HG03045 (cell line): ENCODE measurements around the gene SLC6A19.

Experiments used
- ATAC-seq: cut with Tn5 transposase; IDR thresholded peaks from one replicate; pipeline ENCODE4 v1.9.1; 2021; ENCODE audit warnings: mild to moderate bottlenecking, moderate library complexity; ENCODE audit not compliant: unreplicated experiment

Gene SLC6A19

DNA sequence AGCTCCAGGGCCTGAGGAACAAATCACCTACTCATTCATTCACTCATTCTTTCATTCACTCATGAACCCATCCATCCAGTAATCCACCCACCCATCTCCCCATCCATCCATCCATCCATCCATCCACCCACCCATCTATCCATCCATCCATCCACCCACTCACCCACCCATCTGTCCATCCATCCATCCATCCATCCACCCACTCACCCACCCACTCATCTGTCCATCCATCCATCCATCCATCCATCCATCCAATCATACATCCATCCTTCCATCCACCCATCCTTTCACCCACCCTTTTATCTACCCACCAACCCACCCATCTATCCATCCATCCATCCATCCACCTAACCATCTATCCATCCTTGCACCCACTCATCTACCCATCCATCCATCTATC lies 35.5 kb upstream of the SLC6A19 start:
- no peak for ATAC-seq

GRCh38 chr5:1166370-1166769 lies 35.0 kb upstream of the SLC6A19 start:
- no peak for ATAC-seq

DNA sequence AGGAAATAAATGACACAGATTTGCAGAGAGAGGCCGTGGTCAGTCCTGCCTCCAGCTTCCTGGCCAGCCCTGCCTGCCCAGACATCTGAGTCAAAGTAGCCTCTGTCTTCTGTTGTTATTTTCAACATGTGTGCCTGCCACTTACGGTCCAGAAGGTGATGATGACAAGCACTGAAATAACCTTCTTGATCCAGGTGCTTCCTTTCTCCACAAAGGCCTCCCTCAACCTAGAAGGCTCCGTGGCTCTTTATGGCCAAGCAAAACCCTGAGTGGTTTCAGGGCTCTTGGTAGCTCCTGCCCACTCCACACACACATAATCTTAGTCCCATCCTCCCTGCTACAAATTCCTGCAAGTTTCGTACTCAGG lies 34.1 kb upstream of the SLC6A19 start:
- ATAC-seq = no peak

DNA sequence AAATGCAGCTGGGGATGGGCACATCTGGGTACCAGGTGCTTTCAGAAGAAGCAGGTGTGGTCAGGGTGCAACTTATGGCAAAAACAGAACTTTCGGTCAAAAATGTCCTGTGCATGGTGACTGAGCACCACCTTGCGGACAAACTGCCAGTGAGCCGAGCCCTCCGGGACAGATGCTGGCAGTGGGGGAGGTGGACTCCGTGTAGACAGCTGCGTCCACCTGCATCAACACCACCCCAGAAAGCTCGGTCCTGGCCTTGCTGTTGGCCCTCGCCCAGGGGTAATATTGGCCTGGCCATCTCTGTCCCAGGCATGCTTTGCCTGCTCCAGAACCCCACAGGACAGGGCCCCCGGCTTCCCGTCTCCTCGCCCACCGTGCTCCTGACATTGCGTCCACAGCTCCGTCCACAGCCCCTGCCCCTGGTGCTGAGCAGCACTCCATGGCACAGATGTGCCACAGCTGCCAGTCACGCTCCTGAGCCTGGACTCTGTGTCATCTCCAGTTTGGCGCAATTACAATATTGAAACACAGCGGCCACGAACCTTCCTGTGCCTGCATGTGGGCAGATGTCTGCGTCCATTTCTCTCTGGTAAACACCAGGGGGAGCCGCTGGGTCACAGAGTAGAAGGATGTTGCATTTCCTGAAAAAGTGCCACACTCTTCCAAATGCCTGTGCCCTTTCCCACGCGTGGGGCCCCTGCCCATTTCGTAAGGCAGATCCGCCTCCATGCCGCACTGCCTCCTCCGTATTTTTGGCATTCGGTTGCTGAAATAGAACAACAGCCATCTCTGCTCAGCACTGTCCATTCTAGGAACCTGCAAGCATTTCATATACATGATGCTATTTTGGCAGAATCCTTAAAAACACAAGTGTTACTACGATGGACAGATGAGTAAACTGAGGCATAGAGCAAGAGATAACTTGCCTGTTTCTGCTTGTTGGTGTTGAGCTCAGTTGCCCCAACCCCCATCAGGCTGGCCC lies 33.4 kb upstream of the SLC6A19 start:
- ATAC-seq = peak; percentile 54

DNA sequence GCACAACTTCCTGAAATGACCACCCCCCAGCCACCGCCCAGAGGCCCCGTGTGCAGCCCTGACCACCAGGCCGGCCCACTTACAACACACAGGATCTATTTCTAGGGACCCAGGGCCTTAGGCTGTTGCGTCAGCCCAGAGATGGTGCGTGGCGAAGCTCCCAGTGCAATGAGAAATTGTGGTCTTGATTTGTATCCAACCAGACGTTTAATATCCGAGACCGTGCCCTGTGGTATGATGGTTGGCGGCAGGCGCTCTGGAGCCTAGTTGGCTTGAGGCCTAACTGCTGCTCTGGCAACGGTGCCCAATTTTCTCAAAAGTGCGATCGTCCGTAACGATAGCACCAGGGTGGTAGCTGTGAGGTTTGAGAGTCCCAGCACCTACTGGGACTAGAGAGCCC lies 32.6 kb upstream of the SLC6A19 start:
- ATAC-seq = no peak

GRCh38 chr5:1169211-1170115 lies 31.9 kb upstream of the SLC6A19 start:
- no peak for ATAC-seq

- no peak for ATAC-seq
Measured at GRCh38 chr5:1171340-1171941, 30.0 kb upstream of the SLC6A19 start.

DNA sequence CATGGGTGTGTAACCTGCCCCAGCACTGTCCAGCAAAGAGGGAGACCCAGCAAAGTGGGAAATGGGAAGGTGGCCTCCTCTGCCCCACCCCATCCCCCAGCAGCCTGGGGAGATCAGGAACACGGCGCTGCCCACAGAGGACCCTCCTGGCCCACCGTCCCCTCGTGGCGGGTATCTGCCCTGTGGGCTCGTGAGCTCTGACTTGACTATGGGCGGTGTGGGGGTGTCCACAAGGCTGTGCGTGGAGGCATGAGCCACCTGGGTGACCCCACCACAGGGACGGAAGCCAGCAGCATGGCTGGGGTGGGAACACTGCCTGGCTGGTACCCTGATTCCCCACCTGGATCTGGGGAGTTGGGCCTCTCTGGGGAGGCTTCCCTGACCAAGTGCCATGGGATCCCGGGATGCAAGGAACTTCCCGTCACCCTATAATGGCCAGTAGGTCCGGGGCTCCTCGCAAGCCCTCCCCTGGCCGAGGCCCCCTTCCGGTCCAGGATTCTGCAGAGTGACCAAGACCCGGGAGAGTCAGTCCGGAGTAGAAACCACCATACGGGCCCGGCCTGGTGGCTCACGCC lies 29.3 kb upstream of the SLC6A19 start:
- ATAC-seq = no peak

GRCh38 chr5:1172670-1173404 lies 28.6 kb upstream of the SLC6A19 start:
- ATAC-seq = no peak

DNA sequence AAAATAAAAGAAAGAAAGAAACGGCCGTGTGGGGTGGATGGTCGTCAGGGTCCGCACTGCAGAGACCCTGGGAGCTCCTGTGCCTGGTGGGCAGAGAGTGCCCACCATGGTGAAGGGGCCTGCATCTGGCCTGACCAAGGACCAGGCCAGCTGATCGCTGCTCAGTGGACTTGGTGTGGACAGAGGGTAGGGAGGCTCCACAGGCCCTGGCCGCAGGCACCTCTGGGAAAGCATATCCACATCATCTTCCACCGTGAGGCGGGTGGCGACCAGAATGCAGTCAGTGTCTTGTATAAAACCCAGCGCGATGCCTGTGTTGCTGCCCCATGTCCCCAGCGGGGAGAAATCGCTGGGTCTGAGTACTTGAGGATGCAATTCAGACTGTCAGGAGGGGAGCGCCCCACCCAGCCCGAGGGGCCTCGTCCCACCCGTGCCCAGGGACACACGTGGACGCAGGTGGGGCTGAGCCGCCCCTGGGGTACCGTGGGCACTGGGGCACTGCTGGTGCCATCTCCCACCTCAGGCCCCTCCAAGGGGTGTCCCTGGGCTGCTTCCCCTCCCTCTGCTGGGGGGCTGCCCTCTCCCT lies 27.8 kb upstream of the SLC6A19 start:
- ATAC-seq = no peak

GRCh38 chr5:1174122-1174936 lies 27.1 kb upstream of the SLC6A19 start:
- no peak for ATAC-seq

GRCh38 chr5:1175015-1175414 lies 26.4 kb upstream of the SLC6A19 start:
- no peak for ATAC-seq

- no peak for ATAC-seq
Measured at GRCh38 chr5:1175801-1176472, 25.5 kb upstream of the SLC6A19 start.

GRCh38 chr5:1176473-1177391 lies 24.7 kb upstream of the SLC6A19 start:
- ATAC-seq = no peak

- no peak for ATAC-seq
Measured at GRCh38 chr5:1177826-1178528, 23.4 kb upstream of the SLC6A19 start.

- ATAC-seq = no peak
Measured at GRCh38 chr5:1178529-1179382, 22.6 kb upstream of the SLC6A19 start.
